Duodenal mucosa (tissue), 2 donors: ENCODE measurements around the gene SLC16A8.

Experiments
- H3K27ac ChIP-seq: one replicate; pipeline ENCODE4 v1.7.0; 2013; ENCODE audit warnings: low read depth, low read length
- H3K27me3 ChIP-seq, 2 donors: one replicate each; pipeline ENCODE4 v1.7.0; 2013; ENCODE audit warnings: low read length in 2 of 2, control low read depth in 1 of 2; ENCODE audit not compliant: insufficient read depth in 2 of 2, control insufficient read depth in 1 of 2
- H3K36me3 ChIP-seq, 2 donors: one replicate each; pipeline ENCODE4 v1.7.0; 2013; ENCODE audit warnings: low read length in 2 of 2, control low read depth in 1 of 2; ENCODE audit not compliant: insufficient read depth in 2 of 2, control insufficient read depth in 1 of 2
- H3K4me1 ChIP-seq, 2 donors: one replicate each; pipeline ENCODE4 v1.7.0; 2013; ENCODE audit warnings: low read length in 2 of 2, control low read depth in 1 of 2; ENCODE audit not compliant: insufficient read depth in 2 of 2, control insufficient read depth in 1 of 2
- H3K4me3 ChIP-seq, 2 donors: one replicate each; pipeline ENCODE4 v1.7.0; 2013; ENCODE audit warnings: low read length in 2 of 2, low read depth in 1 of 2
- H3K9ac ChIP-seq, 2 donors: one replicate each; pipeline ENCODE4 v1.7.0; 2013; ENCODE audit warnings: low read length in 2 of 2, low read depth in 1 of 2
- H3K9me3 ChIP-seq, 2 donors: one replicate each; pipeline ENCODE4 v1.7.0; 2013; ENCODE audit warnings: low read length in 2 of 2, control low read depth in 1 of 2; ENCODE audit not compliant: control insufficient read depth in 1 of 2

SLC16A8 gene

GRCh38 chr22:38083931-38084631, at the start of gene SLC16A8:
SLC16A8 (minus strand) TSS chr22:38084184; CDS start chr22:38082873, 1,311 bp downstream.
- Histone ChIP-seq H3K27ac (no peak within 1 kb of the TSS), H3K4me1 (peaks cover 8 to 15% of the 10 kb centered on the region in 2 donors), H3K4me3 (no peak within 1 kb of the TSS), H3K9ac (no peak within 1 kb of the TSS), H3K27me3 (peaks cover 16 to 22% of the 10 kb centered on the region in 2 donors), H3K9me3 (no peaks in the 10 kb centered on the region), H3K36me3 (peaks cover 9 to 36% of the 10 kb centered on the region in 2 donors)

GRCh38 chr22:38133331-38133730, 49.3 kb upstream of the SLC16A8 start:
- H3K9me3 ChIP-seq, result no peaks in the 10 kb centered on the region
- H3K27me3 ChIP-seq, result no peaks in the 10 kb centered on the region
- no peak overlapping the region for H3K27ac ChIP-seq
- H3K4me1 ChIP-seq, result no peaks in the 10 kb centered on the region
- no peak overlapping the region for H3K9ac ChIP-seq
- no peak overlapping the region for H3K4me3 ChIP-seq
- peaks cover 9 to 37% of the 10 kb centered on the region in 2 donors for H3K36me3 ChIP-seq

GRCh38 chr22:38132794-38133193, 48.8 kb upstream of the SLC16A8 start:
- no peaks in the 10 kb centered on the region for H3K27me3 ChIP-seq
- peaks cover 9 to 34% of the 10 kb centered on the region in 2 donors for H3K36me3 ChIP-seq
- H3K9me3 ChIP-seq, result no peaks in the 10 kb centered on the region
- H3K4me3 ChIP-seq, result no peak overlapping the region
- H3K27ac ChIP-seq, result no peak overlapping the region
- H3K4me1 ChIP-seq, result no peaks in the 10 kb centered on the region
- H3K9ac ChIP-seq, result no peak overlapping the region

- H3K9ac ChIP-seq, result no peak overlapping the region
- no peaks in the 10 kb centered on the region for H3K4me1 ChIP-seq
- H3K27ac ChIP-seq, result no peak overlapping the region
- no peaks in the 10 kb centered on the region for H3K9me3 ChIP-seq
- no peak overlapping the region for H3K4me3 ChIP-seq
- peaks cover 9 to 33% of the 10 kb centered on the region in 2 donors for H3K36me3 ChIP-seq
- no peaks in the 10 kb centered on the region for H3K27me3 ChIP-seq
Measured at GRCh38 chr22:38132136-38132535, 48.2 kb upstream of the SLC16A8 start.

GRCh38 chr22:38131399-38131798, 47.4 kb upstream of the SLC16A8 start:
- Histone ChIP-seq H3K27me3 (no peaks in the 10 kb centered on the region), H3K9ac (no peak overlapping the region), H3K36me3 (peaks cover 9 to 39% of the 10 kb centered on the region in 2 donors), H3K4me1 (no peaks in the 10 kb centered on the region), H3K27ac (no peak overlapping the region), H3K4me3 (no peak overlapping the region), H3K9me3 (no peaks in the 10 kb centered on the region)

GRCh38 chr22:38129856-38130255, 45.9 kb upstream of the SLC16A8 start:
- no peaks in the 10 kb centered on the region for H3K4me1 ChIP-seq
- peaks cover 9 to 43% of the 10 kb centered on the region in 2 donors for H3K36me3 ChIP-seq
- H3K9me3 ChIP-seq, result no peaks in the 10 kb centered on the region
- no peak overlapping the region for H3K9ac ChIP-seq
- no peaks in the 10 kb centered on the region for H3K27me3 ChIP-seq
- H3K4me3 ChIP-seq, result no peak overlapping the region
- no peak overlapping the region for H3K27ac ChIP-seq

GRCh38 chr22:38129021-38129420, 45.0 kb upstream of the SLC16A8 start:
- H3K27ac ChIP-seq, result no peak overlapping the region
- no peak overlapping the region for H3K4me3 ChIP-seq

GRCh38 chr22:38127869-38128268, 43.9 kb upstream of the SLC16A8 start:
- Histone ChIP-seq H3K4me3 (no peak overlapping the region), H3K9me3 (no peaks in the 10 kb centered on the region), H3K27me3 (no peaks in the 10 kb centered on the region), H3K9ac (no peak overlapping the region), H3K27ac (no peak overlapping the region), H3K4me1 (no peaks in the 10 kb centered on the region), H3K36me3 (peaks cover under 1 to 36% of the 10 kb centered on the region in 2 donors)

More at GRCh38 chr22:38129021-38129420, 45.0 kb upstream of the SLC16A8 start:
- H3K36me3 ChIP-seq, result peaks cover 9 to 44% of the 10 kb centered on the region in 2 donors
- H3K27me3 ChIP-seq, result no peaks in the 10 kb centered on the region
- no peaks in the 10 kb centered on the region for H3K9me3 ChIP-seq
- no peaks in the 10 kb centered on the region for H3K4me1 ChIP-seq
- no peak overlapping the region for H3K9ac ChIP-seq

- Histone ChIP-seq H3K9ac (no peak overlapping the region), H3K4me1 (no peaks in the 10 kb centered on the region), H3K4me3 (no peak overlapping the region), H3K27ac (no peak overlapping the region), H3K27me3 (no peaks in the 10 kb centered on the region), H3K36me3 (peaks cover 0 to 28% of the 10 kb centered on the region in 2 donors), H3K9me3 (no peaks in the 10 kb centered on the region)
Measured at GRCh38 chr22:38126928-38127668, 43.1 kb upstream of the SLC16A8 start.

- Histone ChIP-seq H3K9me3 (no peaks in the 10 kb centered on the region), H3K9ac (no peak overlapping the region), H3K4me1 (no peaks in the 10 kb centered on the region), H3K27me3 (no peaks in the 10 kb centered on the region), H3K36me3 (peaks cover 0 to 26% of the 10 kb centered on the region in 2 donors), H3K27ac (no peak overlapping the region), H3K4me3 (no peak overlapping the region)
Measured at GRCh38 chr22:38125751-38126201, 41.8 kb upstream of the SLC16A8 start.
